ENCODE measurements around the gene CLIC5.

DNA sequence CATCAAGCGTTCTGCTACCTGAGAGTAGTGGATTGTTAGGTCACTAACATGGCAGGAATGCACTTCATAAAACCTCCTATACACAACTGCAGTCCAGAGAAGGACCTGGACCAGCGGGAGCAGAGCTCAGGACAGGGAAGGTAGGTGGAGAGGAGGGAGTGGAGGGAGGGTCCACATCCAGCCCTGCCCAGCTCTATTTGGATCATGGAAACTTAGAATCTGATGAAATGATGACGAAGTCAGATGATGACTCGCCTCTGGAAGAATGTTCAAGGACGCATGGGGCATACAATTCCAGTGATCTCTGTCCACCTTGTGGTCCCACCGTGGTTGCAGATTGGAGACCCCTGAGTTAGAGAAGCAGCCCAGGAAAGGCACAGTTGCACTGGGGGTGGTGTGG is 68.8 kb downstream of the CLIC5 start:
- TF ChIP-seq, protein P1, sequence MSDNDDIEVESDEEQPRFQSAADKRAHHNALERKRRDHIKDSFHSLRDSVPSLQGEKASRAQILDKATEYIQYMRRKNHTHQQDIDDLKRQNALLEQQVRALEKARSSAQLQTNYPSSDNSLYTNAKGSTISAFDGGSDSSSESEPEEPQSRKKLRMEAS (IDR thresholded peaks at IDR 0.05): no peak
- TF ChIP-seq, protein P2, sequence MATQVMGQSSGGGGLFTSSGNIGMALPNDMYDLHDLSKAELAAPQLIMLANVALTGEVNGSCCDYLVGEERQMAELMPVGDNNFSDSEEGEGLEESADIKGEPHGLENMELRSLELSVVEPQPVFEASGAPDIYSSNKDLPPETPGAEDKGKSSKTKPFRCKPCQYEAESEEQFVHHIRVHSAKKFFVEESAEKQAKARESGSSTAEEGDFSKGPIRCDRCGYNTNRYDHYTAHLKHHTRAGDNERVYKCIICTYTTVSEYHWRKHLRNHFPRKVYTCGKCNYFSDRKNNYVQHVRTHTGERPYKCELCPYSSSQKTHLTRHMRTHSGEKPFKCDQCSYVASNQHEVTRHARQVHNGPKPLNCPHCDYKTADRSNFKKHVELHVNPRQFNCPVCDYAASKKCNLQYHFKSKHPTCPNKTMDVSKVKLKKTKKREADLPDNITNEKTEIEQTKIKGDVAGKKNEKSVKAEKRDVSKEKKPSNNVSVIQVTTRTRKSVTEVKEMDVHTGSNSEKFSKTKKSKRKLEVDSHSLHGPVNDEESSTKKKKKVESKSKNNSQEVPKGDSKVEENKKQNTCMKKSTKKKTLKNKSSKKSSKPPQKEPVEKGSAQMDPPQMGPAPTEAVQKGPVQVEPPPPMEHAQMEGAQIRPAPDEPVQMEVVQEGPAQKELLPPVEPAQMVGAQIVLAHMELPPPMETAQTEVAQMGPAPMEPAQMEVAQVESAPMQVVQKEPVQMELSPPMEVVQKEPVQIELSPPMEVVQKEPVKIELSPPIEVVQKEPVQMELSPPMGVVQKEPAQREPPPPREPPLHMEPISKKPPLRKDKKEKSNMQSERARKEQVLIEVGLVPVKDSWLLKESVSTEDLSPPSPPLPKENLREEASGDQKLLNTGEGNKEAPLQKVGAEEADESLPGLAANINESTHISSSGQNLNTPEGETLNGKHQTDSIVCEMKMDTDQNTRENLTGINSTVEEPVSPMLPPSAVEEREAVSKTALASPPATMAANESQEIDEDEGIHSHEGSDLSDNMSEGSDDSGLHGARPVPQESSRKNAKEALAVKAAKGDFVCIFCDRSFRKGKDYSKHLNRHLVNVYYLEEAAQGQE (IDR thresholded peaks at IDR 0.05; ENCODE audit: low read depth): no peak
- TF ChIP-seq CEBPB (IDR thresholded peaks at IDR 0.05) (no peak), EGR1 (IDR thresholded peaks at IDR 0.05) (no peak)
